ENCODE results near the gene TPGS2.
"Not testable (repeated sequence)": the region's sequence is repeated elsewhere in the genome, so short reads cannot be mapped to it uniquely, and the experiment has no call there.

The TPGS2 gene

GRCh38 chr18:36771245-36771644 is 57.6 kb downstream of the TPGS2 start:
- DNase-seq, result no peak

GRCh38 chr18:36770315-36770946 is 58.4 kb downstream of the TPGS2 start:
- DNase-seq, result no peak

GRCh38 chr18:36769611-36770314 is 59.0 kb downstream of the TPGS2 start:
- DNase-seq, result no peak

GRCh38 chr18:36769172-36769571 is 59.6 kb downstream of the TPGS2 start:
- no peak for DNase-seq

GRCh38 chr18:36766836-36767235 is 62.0 kb downstream of the TPGS2 start:
- DNase-seq, result no peak

GRCh38 chr18:36762965-36763364 is 65.8 kb downstream of the TPGS2 start:
- not testable (repeated sequence) for DNase-seq

- no peak for DNase-seq
Measured at GRCh38 chr18:36762074-36762473, 66.7 kb downstream of the TPGS2 start.

- no peak for DNase-seq
Measured at GRCh38 chr18:36761186-36761698, 67.6 kb downstream of the TPGS2 start.

GRCh38 chr18:36760598-36760997 is 68.2 kb downstream of the TPGS2 start:
- no peak for DNase-seq

- DNase-seq, result no peak
Measured at GRCh38 chr18:36759167-36759776, 69.5 kb downstream of the TPGS2 start.

GRCh38 chr18:36758623-36759022 is 70.2 kb downstream of the TPGS2 start:
- no peak for DNase-seq

GRCh38 chr18:36757991-36758390 is 70.8 kb downstream of the TPGS2 start:
- DNase-seq, result no peak

GRCh38 chr18:36757081-36757480 is 71.7 kb downstream of the TPGS2 start:
- DNase-seq, result no peak

- no peak for DNase-seq
Measured at GRCh38 chr18:36756242-36756641, 72.6 kb downstream of the TPGS2 start.

GRCh38 chr18:36752929-36753865 is 75.6 kb downstream of the TPGS2 start:
- DNase-seq, result no peak

- DNase-seq, result no peak
Measured at GRCh38 chr18:36745219-36745975, 83.4 kb downstream of the TPGS2 start.

GRCh38 chr18:36744261-36744876 is 84.4 kb downstream of the TPGS2 start:
- no peak for DNase-seq
